Jurkat, Clone E6-1 (cell line): ENCODE measurements around the gene UTP18.
"Not testable (repeated sequence)": the region's sequence is repeated elsewhere in the genome, so short reads cannot be mapped to it uniquely, and the experiment has no call there.

Source experiments
- DNase-seq: peaks from one replicate; pipeline ENCODE4 v3.0.0-alpha.2; 2011; ENCODE audit warnings: low read depth, low spot score
- H3K4me3 ChIP-seq: 2 replicates; pipeline ENCODE4 v1.5.1; 2011; ENCODE audit warnings: mild to moderate bottlenecking, low read length, control low read depth, moderate library complexity

Gene UTP18

DNA sequence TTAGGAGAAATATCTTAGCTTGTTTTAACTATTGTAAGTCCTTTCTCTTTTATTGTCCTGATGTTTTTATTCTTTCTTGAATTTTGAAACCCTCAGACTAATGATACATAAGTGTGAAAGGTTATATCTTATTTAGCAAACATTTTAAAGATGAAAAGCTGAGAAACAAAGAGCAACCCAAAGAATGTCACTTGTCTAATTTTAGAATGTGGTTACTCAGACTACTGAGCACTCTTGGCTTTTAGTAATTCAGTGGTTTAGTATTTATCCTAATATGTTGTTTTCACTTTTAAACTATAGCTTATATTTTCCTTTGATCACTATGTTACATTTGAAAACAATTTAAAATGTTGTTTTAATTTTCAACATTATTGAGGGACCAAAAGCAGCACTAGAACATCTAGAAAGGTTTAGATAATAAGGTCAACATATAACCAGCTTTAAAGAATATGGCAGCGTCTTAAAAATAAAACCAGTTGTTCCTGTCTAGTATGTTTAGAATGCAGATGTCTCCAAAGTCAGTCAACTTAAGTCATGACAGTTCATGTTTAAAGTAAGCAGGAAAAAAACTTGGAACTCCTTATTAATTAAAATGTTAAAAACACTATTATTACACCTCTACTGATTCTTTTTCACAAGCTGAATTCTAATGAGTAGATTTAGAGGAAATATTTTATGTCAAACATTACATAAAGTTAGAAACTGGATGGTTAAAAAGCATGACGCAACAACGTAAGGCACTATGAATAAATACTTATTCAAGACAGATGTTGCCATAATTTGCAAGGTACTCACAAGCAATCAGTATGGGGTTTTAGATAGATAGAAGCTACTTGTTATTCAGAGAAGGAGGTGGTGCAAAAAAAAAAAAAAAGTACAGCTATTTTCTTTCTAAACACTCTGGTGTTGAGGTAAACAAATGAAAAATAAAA is 2.9 kb upstream of the UTP18 start:
- no peak for DNase-seq

DNA sequence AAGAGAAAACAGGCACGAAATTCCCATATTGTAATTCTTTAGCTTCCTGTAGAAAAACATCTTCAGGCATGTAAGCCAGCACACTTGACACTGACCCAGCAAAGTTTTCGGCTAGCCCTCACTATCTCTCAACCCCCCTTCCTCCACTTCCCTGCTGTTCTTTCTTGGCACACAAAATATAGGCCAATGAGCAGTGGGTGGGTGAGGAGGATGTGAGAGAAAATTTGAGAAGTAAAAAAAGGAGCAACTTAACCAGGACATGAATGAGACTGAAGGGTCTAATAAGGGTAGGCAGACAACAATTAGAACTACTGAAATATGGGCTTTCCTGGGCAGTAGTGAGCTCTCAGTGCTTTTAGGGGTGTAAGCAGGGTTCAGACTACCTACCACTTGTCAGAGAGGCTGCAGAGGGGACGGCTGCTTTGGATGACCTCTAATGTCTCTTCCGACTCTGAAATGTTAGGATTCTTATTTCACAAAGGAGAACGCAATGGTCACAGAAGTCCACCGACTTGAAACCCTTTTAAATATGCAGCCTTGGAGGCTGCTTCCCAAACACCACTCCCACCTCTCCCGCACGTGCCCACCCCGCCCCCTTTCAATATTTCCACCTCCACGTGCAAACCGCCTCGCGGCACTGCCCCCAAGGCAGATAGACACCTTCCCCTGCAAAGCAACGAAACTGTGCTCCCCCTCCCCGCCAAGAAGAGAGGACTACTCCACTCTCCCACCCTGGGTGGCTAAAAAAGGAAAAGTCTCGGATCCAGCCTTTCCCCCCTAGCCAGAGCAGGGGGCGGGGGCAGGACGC is 1.4 kb upstream of the UTP18 start:
- peak overlapping the region; percentile 58 for H3K4me3 ChIP-seq
- DNase-seq = no peak

More for the DNA sequence above, 2.9 kb upstream of the UTP18 start:
- H3K4me3 ChIP-seq = no peak overlapping the region

DNA sequence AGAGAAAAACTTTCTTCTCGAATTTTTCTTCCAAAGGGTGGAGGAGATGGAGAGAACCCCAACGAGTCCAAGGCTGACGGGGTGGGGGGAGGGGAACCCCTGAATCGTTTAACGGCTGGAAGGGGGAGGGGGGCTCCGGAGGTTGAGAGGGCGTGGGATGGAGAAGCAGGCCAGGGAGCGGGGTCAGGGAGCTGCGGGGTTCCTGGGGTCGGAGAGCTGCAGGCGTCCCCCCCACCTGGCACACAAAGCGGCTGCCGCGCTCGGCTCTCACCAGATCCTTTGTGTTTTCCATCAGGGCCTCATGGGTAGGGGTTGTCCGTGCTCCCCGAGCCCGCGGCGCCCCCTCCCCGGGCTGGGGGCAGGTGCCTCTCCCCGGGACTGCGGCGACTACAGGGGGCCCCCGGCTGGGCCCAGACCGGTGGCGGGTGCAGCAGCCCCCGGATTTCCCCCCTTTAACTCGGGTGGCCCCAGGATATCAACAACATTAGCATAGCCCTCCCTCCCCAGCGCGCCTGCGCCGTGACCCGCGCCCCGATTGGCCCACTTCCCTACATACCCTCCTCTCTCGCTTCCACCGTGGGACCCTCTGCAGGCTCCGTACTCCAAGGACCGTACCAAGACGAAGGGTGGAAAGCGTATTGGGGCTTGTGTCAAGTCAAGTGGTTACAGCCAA is 646 bp upstream of the UTP18 start, which contains the start of gene MBTD1:
MBTD1 (minus strand) TSS at position 486 of the 673 bp plus-strand sequence. CDS start 34,888 bp downstream, outside the sequence.
- H3K4me3 ChIP-seq = peak within 1 kb of the TSS; percentile 58
- DNase-seq = peak; percentile 97

DNA sequence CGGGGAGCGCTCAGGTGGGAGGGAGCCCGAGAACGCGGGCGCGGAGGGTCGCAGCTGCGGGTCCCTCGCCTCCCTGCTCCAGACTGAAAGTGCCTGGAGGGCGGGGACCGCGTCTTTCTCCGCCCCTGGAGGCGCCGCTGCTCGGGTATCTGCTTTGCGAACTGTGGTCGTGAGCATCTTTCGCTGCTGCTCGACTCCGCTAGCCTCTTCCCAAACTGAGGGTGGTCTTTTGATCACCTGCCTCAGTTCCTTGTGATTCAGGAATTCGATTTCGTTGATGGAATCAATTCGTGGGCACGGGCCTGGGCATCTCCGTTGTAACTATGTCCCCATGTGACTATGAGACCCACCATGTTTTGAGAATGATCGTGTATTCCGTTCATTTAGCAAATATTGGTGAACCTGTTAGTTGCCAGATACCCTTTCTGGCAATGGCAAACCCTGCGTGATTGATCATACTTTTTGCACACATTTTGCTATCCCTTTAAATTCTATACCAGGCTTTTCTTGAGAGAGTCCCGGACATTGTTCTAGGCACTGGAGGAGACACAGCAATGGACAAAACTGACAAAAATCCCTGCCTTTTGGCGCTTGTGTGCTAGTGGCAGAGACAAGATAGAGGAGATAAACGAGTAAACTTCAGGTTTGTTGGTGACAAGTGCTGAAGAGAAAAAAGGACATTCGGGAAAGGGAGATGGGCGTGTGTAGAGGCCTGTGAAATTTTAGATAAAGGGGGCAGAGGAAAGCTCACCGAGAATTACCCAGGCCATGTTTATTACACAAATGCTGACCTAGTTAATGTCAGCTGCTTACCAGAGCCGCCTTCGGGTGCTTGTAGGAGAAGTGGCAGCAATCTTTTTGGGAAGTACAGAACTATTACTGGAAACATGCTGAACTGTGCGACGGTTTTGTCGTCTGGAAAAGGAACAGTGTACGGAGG is 948 bp downstream of the UTP18 start:
- DNase-seq = no peak
- H3K4me3 ChIP-seq = peak overlapping the region; percentile 58

DNA sequence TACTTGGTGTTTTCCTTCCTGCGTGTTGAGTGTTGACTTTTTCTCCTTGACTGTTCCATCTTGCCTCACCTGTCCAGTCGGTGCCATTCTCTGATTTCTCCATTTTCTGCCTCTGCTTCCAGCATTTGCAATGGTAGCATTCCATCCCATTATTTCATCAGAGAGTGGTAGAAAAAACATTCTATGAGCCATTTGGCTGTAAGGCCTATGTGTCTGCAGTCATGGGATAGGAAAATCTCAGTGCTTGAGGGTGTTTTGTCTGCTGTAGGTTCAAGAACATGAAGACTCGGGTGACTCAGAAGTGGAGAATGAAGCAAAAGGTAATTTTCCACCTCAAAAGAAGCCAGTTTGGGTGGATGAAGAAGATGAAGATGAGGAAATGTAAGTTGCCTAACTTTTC is 2.7 kb downstream of the UTP18 start:
- H3K4me3 ChIP-seq = no peak overlapping the region
- no peak for DNase-seq

DNA sequence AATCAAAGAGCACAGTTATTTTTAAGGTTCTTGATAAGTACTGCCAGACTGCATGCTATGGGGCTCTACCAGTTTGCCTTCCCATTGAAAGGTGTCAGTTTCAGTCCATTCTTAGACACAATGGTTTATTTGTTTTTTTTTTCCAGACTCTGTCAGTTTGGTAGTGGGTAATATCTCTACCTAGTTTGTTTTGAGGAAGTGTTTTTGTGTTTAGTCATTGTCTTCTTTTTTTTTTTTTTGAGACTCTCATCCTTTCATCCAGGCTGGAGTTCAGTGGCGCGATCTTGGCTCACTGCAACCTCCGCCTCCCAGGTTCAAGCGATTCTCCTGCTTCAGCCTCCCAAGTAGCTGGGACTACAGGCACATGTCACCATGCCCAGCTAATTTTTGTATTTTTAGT is 4.1 kb downstream of the UTP18 start:
- not testable (repeated sequence) for DNase-seq, H3K4me3 ChIP-seq

DNA sequence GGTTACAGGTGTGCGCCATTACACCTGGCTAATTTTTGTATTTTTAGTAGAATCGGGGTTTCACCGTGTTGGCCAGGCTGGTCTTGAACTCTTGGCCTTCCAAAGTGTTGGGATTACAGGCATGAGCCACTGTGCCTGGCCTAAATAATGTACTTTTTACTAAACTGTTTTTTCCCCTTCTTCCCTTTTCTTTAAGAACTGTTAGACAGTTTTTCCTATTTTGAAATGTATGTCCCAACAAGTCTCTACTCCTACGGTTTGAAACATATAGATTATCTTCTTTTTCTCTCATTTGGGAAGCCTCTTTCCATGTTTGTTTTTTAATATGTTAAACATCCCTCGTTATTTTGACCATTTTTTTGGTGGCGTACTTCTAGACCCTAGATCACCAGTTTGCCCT is 9.6 kb downstream of the UTP18 start:
- no peak for DNase-seq

DNA sequence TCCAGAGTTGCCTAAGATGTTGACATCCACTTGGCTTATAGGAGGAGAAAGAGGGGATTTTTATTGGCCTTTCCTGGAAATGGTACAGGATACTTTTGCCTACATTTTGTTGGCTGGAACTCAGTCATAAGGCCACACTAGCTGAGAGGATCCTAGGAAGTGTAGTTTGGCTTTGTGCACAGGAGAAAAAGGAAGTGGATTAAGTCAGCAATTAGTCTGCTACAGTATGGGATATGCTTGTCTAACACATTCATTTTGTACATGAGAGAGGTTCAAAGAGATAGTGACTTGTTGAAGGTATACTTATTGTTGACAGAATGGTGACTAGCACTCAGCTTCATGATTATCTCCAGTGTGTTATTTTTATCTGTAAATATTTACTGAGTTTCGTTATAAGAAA is 10.3 kb downstream of the UTP18 start:
- no peak for DNase-seq
- no peak overlapping the region for H3K4me3 ChIP-seq

More for the DNA sequence above, 9.6 kb downstream of the UTP18 start:
- H3K4me3 ChIP-seq = no peak overlapping the region

DNA sequence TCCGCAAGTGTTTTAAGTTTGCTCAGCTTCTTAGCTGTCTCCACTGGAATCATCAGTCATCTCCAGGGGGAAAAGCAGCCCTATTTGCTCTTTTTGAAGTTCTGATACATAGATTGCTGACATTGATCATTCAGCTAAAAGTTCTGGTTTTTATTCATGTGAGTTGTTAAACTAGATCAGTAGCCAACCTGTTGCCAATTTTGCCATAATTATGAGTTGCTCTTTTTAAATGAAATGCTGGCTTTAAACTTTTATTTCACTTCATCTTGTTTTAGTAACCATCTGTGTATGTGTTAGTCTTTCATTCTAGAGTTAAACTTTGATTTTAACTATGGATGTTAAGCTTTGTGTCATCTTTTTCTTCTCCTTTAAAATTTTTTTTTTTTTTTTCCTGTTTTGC is 12.5 kb downstream of the UTP18 start:
- no peak for DNase-seq
- no peak overlapping the region for H3K4me3 ChIP-seq

DNA sequence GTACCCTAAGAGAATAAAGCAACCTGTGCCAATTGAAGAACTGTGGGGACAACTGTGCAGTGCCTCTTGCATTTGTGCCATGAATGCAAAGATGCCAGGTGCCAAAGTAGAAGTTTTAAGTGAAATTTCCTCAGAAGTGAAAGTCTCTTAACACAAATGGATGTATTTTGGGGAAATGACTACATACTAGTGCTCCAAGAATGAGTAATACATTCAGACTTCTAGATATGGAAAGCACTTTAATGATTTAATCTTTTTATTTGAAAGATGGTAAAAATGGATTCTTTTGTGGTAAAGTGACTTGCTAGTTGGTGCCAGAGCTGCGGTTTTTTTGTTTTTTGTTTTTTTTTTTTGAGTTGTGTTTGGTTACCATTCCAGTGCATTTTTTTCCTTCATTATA is 15.0 kb downstream of the UTP18 start:
- H3K4me3 ChIP-seq = no peak overlapping the region
- no peak for DNase-seq

DNA sequence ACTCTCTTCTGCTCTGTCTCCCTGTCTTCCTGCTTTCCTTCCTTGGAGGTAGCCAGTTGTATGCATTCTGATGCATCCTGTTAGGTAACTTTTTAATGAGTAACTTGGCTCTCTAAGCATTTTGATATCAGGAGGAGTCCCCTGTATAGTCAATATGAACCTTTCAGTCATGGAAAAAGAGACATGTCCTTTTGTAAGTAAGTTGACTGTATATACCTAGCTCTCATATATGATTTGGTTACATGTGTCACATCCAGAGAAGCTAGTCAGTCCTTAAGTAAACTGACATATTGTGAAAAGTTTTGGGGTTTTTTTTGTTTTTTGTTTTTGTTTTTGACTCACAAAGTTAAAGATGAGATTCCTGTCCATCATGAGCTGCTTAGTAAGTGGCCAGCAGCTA is 18.8 kb downstream of the UTP18 start:
- DNase-seq = no peak
- no peak overlapping the region for H3K4me3 ChIP-seq

DNA sequence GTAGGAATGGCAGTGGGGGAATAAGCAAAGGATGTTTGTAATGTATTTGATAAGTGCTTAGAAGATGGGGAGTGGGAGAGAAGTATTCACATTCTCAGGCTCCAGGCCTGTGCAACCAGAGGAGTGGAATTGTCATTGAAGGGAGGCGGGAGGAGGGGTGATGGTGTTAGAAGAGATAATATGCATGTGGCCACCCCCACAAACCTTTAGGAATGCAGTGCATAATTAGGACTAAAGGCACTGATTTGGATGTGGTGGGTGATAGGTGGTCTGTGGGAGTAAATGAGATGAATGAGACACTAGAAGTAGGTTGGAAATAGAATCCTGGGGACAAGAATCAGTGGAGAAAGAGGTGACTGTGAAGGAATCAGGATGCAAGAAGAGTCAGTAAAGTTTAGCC is 27.1 kb downstream of the UTP18 start:
- H3K4me3 ChIP-seq = no peak overlapping the region
- DNase-seq = no peak

DNA sequence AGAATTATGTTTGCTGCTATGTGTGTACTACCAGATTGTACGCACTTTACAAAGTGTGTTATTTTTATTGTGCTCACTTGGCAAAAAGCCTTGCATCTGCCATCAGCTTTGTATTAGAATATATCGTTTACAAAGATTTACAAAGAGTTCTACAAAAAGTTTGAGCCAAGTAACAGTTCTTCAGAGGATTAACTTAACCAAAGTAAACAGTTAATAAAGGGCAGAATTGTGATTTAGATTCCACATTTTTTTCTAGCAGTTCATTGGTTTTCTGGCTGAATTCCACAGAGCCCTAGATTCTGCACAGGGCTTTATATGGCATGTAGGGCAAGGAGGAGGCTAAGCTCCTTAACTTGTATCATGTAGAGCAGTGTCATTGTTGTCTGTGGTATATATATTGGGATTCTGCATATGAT is 29.4 kb downstream of the UTP18 start:
- no peak for DNase-seq
- H3K4me3 ChIP-seq = no peak overlapping the region

DNA sequence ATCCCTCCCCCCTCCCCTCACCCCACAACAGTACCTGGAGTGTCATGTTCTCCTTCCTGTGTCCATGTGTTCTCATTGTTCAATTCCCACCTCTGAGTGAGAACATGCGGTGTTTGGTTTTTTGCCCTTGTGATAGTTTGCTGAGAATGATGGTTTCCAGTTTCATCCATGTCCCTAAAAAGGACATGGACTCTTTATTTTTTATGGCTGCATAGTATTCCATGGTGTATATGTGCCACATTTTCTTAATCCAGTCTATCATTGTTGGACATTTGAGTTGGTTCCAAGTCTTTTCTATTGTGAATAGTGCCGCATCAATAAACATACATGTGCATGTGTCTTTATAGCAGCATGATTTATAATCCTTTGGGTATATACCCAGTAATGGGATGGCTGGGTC is 34.0 kb downstream of the UTP18 start:
- not testable (repeated sequence) for DNase-seq, H3K4me3 ChIP-seq

DNA sequence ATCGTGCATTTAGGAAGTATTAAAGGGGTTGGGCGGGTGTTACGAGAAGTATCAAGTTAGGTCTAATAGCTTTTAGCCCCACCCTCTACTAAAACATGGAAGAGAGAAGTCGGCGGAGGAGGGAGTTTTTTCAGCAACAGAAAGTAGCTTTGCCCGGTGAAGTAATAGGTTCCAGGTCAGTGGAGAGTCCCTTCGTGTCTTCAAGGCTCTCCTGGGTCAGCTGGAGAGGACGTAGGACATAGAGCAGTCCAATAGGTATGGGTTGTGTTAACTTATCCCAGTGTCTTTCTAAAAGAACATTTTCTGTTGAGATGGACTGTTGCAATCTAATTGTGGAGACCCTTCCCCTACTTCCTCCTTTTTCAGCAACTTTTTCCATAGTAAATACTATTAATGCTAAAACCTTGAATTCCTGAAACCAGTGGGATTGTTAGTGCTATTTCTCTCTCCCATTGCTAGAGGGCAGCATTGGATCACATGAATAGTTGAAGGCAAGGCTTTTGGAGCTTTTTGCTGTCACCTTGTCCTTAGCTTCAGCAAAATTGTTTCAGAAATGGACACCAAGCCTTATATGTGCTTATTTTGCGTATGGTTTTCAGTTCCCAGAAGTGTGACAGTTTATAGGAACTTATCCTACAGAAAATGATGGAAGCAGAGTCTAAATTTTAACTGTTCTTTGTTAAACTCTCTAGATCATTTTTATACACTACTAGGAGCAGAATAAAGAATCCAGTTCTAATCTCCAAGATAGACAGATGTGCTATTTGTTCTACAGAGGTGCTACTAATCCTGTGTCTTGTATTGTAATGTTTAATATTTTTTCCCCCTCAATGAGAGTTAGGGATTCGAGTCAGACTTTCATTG is 38.4 kb downstream of the UTP18 start:
- peak; percentile 25 for DNase-seq
- H3K4me3 ChIP-seq = no peak overlapping the region

DNA sequence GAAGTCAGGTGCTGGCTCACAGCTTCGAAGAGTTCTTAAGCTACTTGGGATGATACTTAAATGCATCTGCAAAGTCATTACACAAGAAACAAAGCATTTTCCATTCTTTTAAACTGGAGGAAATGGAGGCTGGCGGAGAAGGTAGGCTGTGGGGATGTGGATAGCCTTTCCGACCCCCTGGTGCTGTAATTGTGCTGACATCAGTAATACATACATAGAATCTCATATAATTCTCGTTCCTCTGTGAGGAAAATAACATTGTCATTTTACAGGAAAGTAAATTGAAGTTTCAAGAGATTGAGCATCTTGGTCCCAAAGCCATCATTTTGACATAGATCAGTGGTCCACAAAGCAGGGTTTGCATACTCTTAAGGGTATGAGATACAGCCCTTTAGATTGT is 39.5 kb downstream of the UTP18 start:
- no peak overlapping the region for H3K4me3 ChIP-seq
- DNase-seq = no peak

DNA sequence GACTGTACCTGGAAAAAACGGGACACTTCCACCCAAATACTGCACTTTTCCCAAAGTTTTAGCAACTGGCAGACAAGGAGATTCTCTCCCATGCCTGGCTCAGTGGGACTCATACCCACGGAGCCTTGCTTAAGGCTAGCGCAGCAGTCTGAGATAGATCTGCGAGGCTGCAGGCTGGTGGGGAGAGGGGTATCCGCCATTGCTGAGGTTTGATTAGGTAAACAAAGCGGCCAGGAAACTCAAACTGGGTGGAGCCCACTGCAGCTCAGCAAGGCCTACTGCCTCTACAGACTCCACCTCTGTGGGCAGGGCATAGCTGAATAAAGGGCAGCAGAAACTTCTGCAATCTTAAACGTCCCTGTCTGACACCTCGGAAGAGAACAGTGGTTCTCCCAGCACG is 44.8 kb downstream of the UTP18 start:
- H3K4me3 ChIP-seq = no peak overlapping the region
- DNase-seq = no peak

DNA sequence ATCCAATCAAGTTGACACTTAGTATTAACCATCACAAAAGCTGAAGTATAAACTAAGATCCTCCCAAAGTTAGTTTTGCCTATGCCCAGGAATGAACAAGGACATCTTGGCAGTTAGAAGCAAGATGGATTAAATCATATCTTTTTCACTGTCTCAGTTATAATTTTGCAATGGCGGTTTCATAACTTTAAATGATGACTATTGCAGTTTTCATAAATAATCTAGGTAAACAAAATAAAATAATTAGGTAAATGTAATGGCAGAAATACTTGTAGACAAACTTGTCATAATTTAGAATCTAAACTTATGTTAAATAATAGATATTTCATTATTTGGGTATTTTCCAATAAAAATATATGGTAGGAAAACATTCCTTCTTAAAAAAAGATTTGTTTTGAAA is 51.7 kb downstream of the UTP18 start:
- not testable (repeated sequence) for H3K4me3 ChIP-seq, DNase-seq
